H9 (cell line): ENCODE measurements around the gene MCF2L2. TPM values are rescaled to one million over a fixed set of nuclear protein-coding genes. Genes with fewer than 3 reads are reported as not detected.

Experiments
- DNase-seq: peaks from one replicate; pipeline ENCODE4 v3.0.0-alpha.2; 2017
- H2AFZ ChIP-seq: one replicate; pipeline ENCODE4 v1.6.1; 2013; ENCODE audit warnings: mild to moderate bottlenecking, low read length, control low read depth, moderate library complexity
- H2AK5ac ChIP-seq: 2 replicates; pipeline ENCODE4 v1.6.1; 2013; ENCODE audit warnings: low read length, control low read depth, mixed read lengths; ENCODE audit not compliant: insufficient read length
- H2BK120ac ChIP-seq: one replicate; pipeline ENCODE4 v1.6.1; 2013; ENCODE audit warnings: low read depth, mild to moderate bottlenecking, low read length, control low read depth, inconsistent platforms; ENCODE audit not compliant: poor library complexity, severe bottlenecking
- H2BK12ac ChIP-seq: 2 replicates; pipeline ENCODE4 v1.6.1; 2013; ENCODE audit warnings: low read length, control low read depth, mixed read lengths, low read depth; ENCODE audit not compliant: insufficient read length
- H2BK15ac ChIP-seq: 2 replicates; pipeline ENCODE4 v1.6.1; 2013; ENCODE audit warnings: low read depth, low read length, control low read depth
- H2BK20ac ChIP-seq: one replicate; pipeline ENCODE4 v1.6.1; 2013; ENCODE audit warnings: low read depth, mild to moderate bottlenecking, low read length, control low read depth, inconsistent platforms; ENCODE audit not compliant: poor library complexity, severe bottlenecking
- H2BK5ac ChIP-seq: 2 replicates; pipeline ENCODE4 v1.6.1; 2013; ENCODE audit warnings: low read length, control low read depth, mixed read lengths; ENCODE audit not compliant: insufficient read length
- H3K14ac ChIP-seq: 2 replicates; pipeline ENCODE4 v1.6.1; 2013; ENCODE audit warnings: low read length, control low read depth; ENCODE audit not compliant: insufficient read depth
- H3K18ac ChIP-seq: 2 replicates; pipeline ENCODE4 v1.6.1; 2013; ENCODE audit warnings: low read depth, mild to moderate bottlenecking, mixed read lengths, low read length, control low read depth; ENCODE audit not compliant: insufficient read length
- H3K23ac ChIP-seq: 2 replicates; pipeline ENCODE4 v1.6.1; 2013; ENCODE audit warnings: low read length, control low read depth, mixed read lengths, low read depth; ENCODE audit not compliant: insufficient read length
- H3K23me2 ChIP-seq: 2 replicates; pipeline ENCODE4 v1.6.1; 2013; ENCODE audit warnings: low read depth, mild to moderate bottlenecking, mixed read lengths, low read length, control low read depth; ENCODE audit not compliant: insufficient read length, poor library complexity, severe bottlenecking
- H3K27ac ChIP-seq: 2 replicates; pipeline ENCODE4 v1.5.1; 2013; ENCODE audit warnings: low read length, control low read depth, mixed read lengths, low read depth; ENCODE audit not compliant: insufficient read length
- H3K27me3 ChIP-seq: 2 replicates; pipeline ENCODE4 v1.6.1; 2013; ENCODE audit warnings: low read length, control low read depth, inconsistent platforms; ENCODE audit not compliant: insufficient read depth
- H3K4ac ChIP-seq: 2 replicates; pipeline ENCODE4 v1.6.1; 2013; ENCODE audit warnings: low read depth, mild to moderate bottlenecking, control low read depth, inconsistent platforms, low read length, moderate library complexity
- H3K4me1 ChIP-seq: 2 replicates; pipeline ENCODE4 v1.6.1; 2013; ENCODE audit warnings: low read length, control low read depth, inconsistent platforms; ENCODE audit not compliant: insufficient read depth
- H3K4me2 ChIP-seq: 2 replicates; pipeline ENCODE4 v1.6.1; 2013; ENCODE audit warnings: low read length, control low read depth, mixed read lengths; ENCODE audit not compliant: insufficient read length, insufficient read depth
- H3K56ac ChIP-seq: 2 replicates; pipeline ENCODE4 v1.6.1; 2013; ENCODE audit warnings: low read depth, mild to moderate bottlenecking, mixed read lengths, low read length, control low read depth; ENCODE audit not compliant: insufficient read length
- H3K79me1 ChIP-seq: 2 replicates; pipeline ENCODE4 v1.6.1; 2013; ENCODE audit warnings: low read depth, mild to moderate bottlenecking, moderate library complexity, low read length, control low read depth, inconsistent platforms; ENCODE audit not compliant: insufficient read depth, poor library complexity, severe bottlenecking
- H3K79me2 ChIP-seq: 2 replicates; pipeline ENCODE4 v1.6.1; 2013; ENCODE audit warnings: low read length, control low read depth, inconsistent platforms; ENCODE audit not compliant: insufficient read depth
- H3K9ac ChIP-seq: 2 replicates; pipeline ENCODE4 v1.6.1; 2013; ENCODE audit warnings: low read length, control low read depth, mixed read lengths; ENCODE audit not compliant: insufficient read length; ENCODE audit errors: extremely low read depth
- H3K9me3 ChIP-seq: one replicate; pipeline ENCODE4 v1.6.1; 2013; ENCODE audit warnings: low read depth, low read length, inconsistent platforms; ENCODE audit not compliant: control insufficient read depth
- H3T11ph ChIP-seq: one replicate; pipeline ENCODE4 v1.6.1; 2013; ENCODE audit warnings: mild to moderate bottlenecking, low read length, control low read depth, inconsistent platforms
- H4K20me1 ChIP-seq: one replicate; pipeline ENCODE4 v1.6.1; 2013; ENCODE audit not compliant: control insufficient read depth, insufficient read length, insufficient read depth
- H4K5ac ChIP-seq: 2 replicates; pipeline ENCODE4 v1.6.1; 2013; ENCODE audit warnings: low read depth, mild to moderate bottlenecking, mixed read lengths, low read length, control low read depth; ENCODE audit not compliant: insufficient read length
- H4K8ac ChIP-seq: replicated peaks from 2 replicates; pipeline ENCODE4 v1.6.1; 2013; ENCODE audit warnings: low read length, control low read depth, mixed read lengths, low read depth; ENCODE audit not compliant: insufficient read length
- H4K91ac ChIP-seq: 2 replicates; pipeline ENCODE4 v1.6.1; 2013; ENCODE audit warnings: low read depth, mild to moderate bottlenecking, moderate library complexity, mixed read lengths, low read length, control low read depth; ENCODE audit not compliant: insufficient read length
- H3K27ac Mint-ChIP-seq, 3 experiments: 2 replicates in 2 of 3; 3 replicates in 1 of 3; pipeline ENCODE4 v1.8.0; 2020 to 2021; ENCODE audit warnings: mixed read lengths in 3 of 3, mild to moderate bottlenecking in 1 of 3, moderate library complexity in 1 of 3
- H3K27me3 Mint-ChIP-seq: 2 replicates; pipeline ENCODE4 v1.8.0; 2021; ENCODE audit warnings: low read depth, mild to moderate bottlenecking, moderate library complexity, mixed read lengths
- H3K36me3 Mint-ChIP-seq, 3 experiments: 2 replicates in 2 of 3; 3 replicates in 1 of 3; pipeline ENCODE4 v1.8.0; 2020 to 2021; ENCODE audit warnings: low read depth in 3 of 3, mixed read lengths in 3 of 3; ENCODE audit not compliant: insufficient read depth in 1 of 3
- H3K4me1 Mint-ChIP-seq, 2 experiments: 2 replicates each; pipeline ENCODE4 v1.8.0; 2020; ENCODE audit warnings: mixed read lengths in 2 of 2
- H3K4me3 Mint-ChIP-seq, 2 experiments: 2 replicates in 1 of 2; 3 replicates in 1 of 2; pipeline ENCODE4 v1.8.0; 2020 to 2021; ENCODE audit warnings: mild to moderate bottlenecking in 2 of 2, mixed read lengths in 2 of 2, moderate library complexity in 1 of 2
- H3K9me3 Mint-ChIP-seq, 2 experiments: 2 replicates in 1 of 2; 3 replicates in 1 of 2; pipeline ENCODE4 v1.8.0; 2020; ENCODE audit warnings: mild to moderate bottlenecking in 2 of 2, mixed read lengths in 2 of 2, moderate library complexity in 1 of 2
- WGBS: extraction: QIAGEN DNeasy Blood & Tissue Kit; methylation state at CpG from one replicate; pipeline ENCODE4 v1.1.7; 2013; ENCODE audit warnings: missing lambda C conversion rate, low lambda C conversion rate, mixed read lengths; ENCODE audit not compliant: insufficient read length; ENCODE audit errors: extremely low coverage; 5-methylcytosine and 5-hydroxymethylcytosine counted together
- total RNA-seq: library from RNA; stranded (reverse); gene quantifications from 2 replicates; pipeline ENCODE4 v1.2.1, GENCODE V29; 2021
- TF ChIP-seq, protein P1 (sequence below): fragments of 200-600 bp; sonication (generic); conservative IDR thresholded peaks from 3 replicates; pipeline ENCODE4 v1.8.0; 2021; ENCODE audit warnings: antibody characterized with exemption, mild to moderate bottlenecking

The MCF2L2 gene
- total RNA-seq, 1 experiment from 2014 or later, result 6.4 TPM

GRCh38 chr3:183192650-183193300 lies 235.6 kb downstream of the MCF2L2 start:
- no peak overlapping the region for H3K4me3 Mint-ChIP-seq
- TF ChIP-seq, protein P1, sequence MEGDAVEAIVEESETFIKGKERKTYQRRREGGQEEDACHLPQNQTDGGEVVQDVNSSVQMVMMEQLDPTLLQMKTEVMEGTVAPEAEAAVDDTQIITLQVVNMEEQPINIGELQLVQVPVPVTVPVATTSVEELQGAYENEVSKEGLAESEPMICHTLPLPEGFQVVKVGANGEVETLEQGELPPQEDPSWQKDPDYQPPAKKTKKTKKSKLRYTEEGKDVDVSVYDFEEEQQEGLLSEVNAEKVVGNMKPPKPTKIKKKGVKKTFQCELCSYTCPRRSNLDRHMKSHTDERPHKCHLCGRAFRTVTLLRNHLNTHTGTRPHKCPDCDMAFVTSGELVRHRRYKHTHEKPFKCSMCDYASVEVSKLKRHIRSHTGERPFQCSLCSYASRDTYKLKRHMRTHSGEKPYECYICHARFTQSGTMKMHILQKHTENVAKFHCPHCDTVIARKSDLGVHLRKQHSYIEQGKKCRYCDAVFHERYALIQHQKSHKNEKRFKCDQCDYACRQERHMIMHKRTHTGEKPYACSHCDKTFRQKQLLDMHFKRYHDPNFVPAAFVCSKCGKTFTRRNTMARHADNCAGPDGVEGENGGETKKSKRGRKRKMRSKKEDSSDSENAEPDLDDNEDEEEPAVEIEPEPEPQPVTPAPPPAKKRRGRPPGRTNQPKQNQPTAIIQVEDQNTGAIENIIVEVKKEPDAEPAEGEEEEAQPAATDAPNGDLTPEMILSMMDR, result no peak
- no peak overlapping the region for H2BK5ac ChIP-seq

More at GRCh38 chr3:183192650-183193300, 235.6 kb downstream of the MCF2L2 start:
- H3K27ac ChIP-seq, result no peak overlapping the region
- peaks cover 6 to 10% of the 10 kb centered on the region in 2 experiments for H3K4me1 Mint-ChIP-seq
- H3K18ac ChIP-seq, result no peak overlapping the region
- no peak overlapping the region for H4K8ac ChIP-seq
- DNase-seq, result no peak
- H3K9me3 Mint-ChIP-seq, result no peaks in the 10 kb centered on the region; a peak in 1 of 5 replicates
- H3K4ac ChIP-seq, result no peak overlapping the region
- H3K27ac Mint-ChIP-seq, result no peak overlapping the region
- no peak overlapping the region for H3K14ac ChIP-seq
- H2AK5ac ChIP-seq, result no peak overlapping the region
- no peaks in the 10 kb centered on the region for H3K36me3 Mint-ChIP-seq
- no peaks in the 10 kb centered on the region for H3K79me1 ChIP-seq
- no peak overlapping the region for H2AFZ ChIP-seq
- H3K4me2 ChIP-seq, result no peak overlapping the region
- no peak overlapping the region for H4K5ac ChIP-seq
- no peak overlapping the region for H2BK12ac ChIP-seq
- no peak overlapping the region for H3K9ac ChIP-seq
- H3T11ph ChIP-seq, result no peak overlapping the region
- no peak overlapping the region for H2BK20ac ChIP-seq
- no CpG with 5 or more reads among the region's 7 CpGs for WGBS
- H3K27me3 ChIP-seq, result no peaks in the 10 kb centered on the region
- no peak overlapping the region for H4K91ac ChIP-seq
- no peaks in the 10 kb centered on the region for H3K79me2 ChIP-seq
- no peaks in the 10 kb centered on the region for H3K9me3 ChIP-seq
- H3K27me3 Mint-ChIP-seq, result no peaks in the 10 kb centered on the region
- H2BK15ac ChIP-seq, result no peak overlapping the region
- H3K56ac ChIP-seq, result no peak overlapping the region
- H3K4me1 ChIP-seq, result no peaks in the 10 kb centered on the region
- no peaks in the 10 kb centered on the region for H3K23me2 ChIP-seq
- no peak overlapping the region for H2BK120ac ChIP-seq
- no peak overlapping the region for H3K23ac ChIP-seq
- no peaks in the 10 kb centered on the region for H4K20me1 ChIP-seq
